SK-N-MC (cell line): ENCODE data around the gene ATAD3A.

Source experiments
- DNase-seq: peaks from one replicate; pipeline ENCODE4 v3.0.0-alpha.2; 2011; ENCODE audit warnings: low read depth, low spot score
- H3K27ac ChIP-seq: fragments of 200-600 bp; sonication (generic); 2 replicates; pipeline ENCODE4 v1.5.1; 2016; ENCODE audit warnings: mixed run types
- H3K36me3 ChIP-seq: fragments of 200-600 bp; sonication (generic); 2 replicates; pipeline ENCODE4 v1.6.1; 2017; ENCODE audit warnings: antibody characterized with exemption, low read length, mixed read lengths; ENCODE audit not compliant: insufficient read depth
- H3K4me3 ChIP-seq: fragments of 200-600 bp; sonication (generic); 2 replicates; pipeline ENCODE4 v1.5.1; 2016
- H3K9ac ChIP-seq: fragments of 200-600 bp; sonication (generic); 2 replicates; pipeline ENCODE4 v1.8.0; 2017; ENCODE audit warnings: mixed run types, mixed read lengths; ENCODE audit not compliant: insufficient read length
- H3K9me3 ChIP-seq: fragments of 200-600 bp; sonication (generic); 2 replicates; pipeline ENCODE4 v1.6.1; 2017; ENCODE audit warnings: low read depth, mild to moderate bottlenecking, antibody characterized with exemption, low read length, moderate library complexity, mixed read lengths
- EZH2 ChIP-seq: fragments of 200-600 bp; sonication (generic); IDR thresholded peaks from one replicate; pipeline ENCODE4 v1.6.1; 2017; ENCODE audit warnings: antibody characterized with exemption
- FOXP2 ChIP-seq: optimal IDR thresholded peaks from 2 replicates; pipeline ENCODE3; 2011; ENCODE audit warnings: mild to moderate bottlenecking, moderate library complexity; ENCODE audit not compliant: insufficient read depth; ENCODE audit errors: extremely low read length, control extremely low read depth
- POLR2AphosphoS5 ChIP-seq: IDR thresholded peaks from 2 replicates; pipeline ENCODE4 v1.6.1; 2012; ENCODE audit warnings: mild to moderate bottlenecking, low read depth, low read length, borderline replicate concordance

Gene ATAD3A

GRCh38 chr1:1567152-1567875 lies 55.4 kb downstream of the ATAD3A start:
- H3K27ac ChIP-seq = no peak overlapping the region
- no peak overlapping the region for H3K4me3 ChIP-seq
- DNase-seq = no peak
- no peaks in the 10 kb centered on the region for H3K9me3 ChIP-seq
- H3K9ac ChIP-seq = no peak overlapping the region
- TF ChIP-seq FOXP2 (no peak), POLR2AphosphoS5 (no peak), EZH2 (no peak)
- peaks cover 68% of the 10 kb centered on the region for H3K36me3 ChIP-seq

- Histone ChIP-seq H3K9me3 (no peaks in the 10 kb centered on the region), H3K4me3 (no peak overlapping the region), H3K27ac (0 out of 2 replicates have a peak overlapping the region, but pooled peaks have one; percentile 42), H3K36me3 (peaks cover 67% of the 10 kb centered on the region), H3K9ac (no peak overlapping the region)
- no peak for DNase-seq
- TF ChIP-seq FOXP2 = no peak
- no peak for TF ChIP-seq POLR2AphosphoS5
- no peak for TF ChIP-seq EZH2
Observed at GRCh38 chr1:1567891-1568291, 55.9 kb downstream of the ATAD3A start.

DNA sequence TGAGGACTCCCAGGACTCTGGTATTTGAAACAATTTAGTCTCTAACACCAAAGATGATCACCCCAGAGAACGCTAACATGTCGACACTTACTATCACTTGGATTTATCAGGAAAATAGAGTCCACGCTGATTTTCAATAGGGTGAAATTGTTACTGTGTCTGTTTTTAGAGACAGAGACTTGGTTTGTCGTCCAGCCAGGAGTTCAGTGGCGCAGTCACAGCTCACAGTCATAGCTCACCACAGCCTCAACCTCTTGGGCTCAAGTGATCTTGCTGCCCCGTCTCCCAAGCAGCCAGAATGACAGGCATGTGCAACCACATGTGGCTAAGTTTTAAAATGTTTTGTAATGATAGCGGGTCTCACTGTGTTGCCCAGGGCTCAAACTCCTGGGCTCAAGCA lies 57.4 kb downstream of the ATAD3A start:
- no peak overlapping the region for H3K9ac ChIP-seq
- no peak overlapping the region for H3K27ac ChIP-seq
- peaks cover 60% of the 10 kb centered on the region for H3K36me3 ChIP-seq
- H3K9me3 ChIP-seq = no peaks in the 10 kb centered on the region
- no peak for DNase-seq
- no peak overlapping the region for H3K4me3 ChIP-seq
- TF ChIP-seq POLR2AphosphoS5 (no peak), FOXP2 (no peak), EZH2 (no peak)

DNA sequence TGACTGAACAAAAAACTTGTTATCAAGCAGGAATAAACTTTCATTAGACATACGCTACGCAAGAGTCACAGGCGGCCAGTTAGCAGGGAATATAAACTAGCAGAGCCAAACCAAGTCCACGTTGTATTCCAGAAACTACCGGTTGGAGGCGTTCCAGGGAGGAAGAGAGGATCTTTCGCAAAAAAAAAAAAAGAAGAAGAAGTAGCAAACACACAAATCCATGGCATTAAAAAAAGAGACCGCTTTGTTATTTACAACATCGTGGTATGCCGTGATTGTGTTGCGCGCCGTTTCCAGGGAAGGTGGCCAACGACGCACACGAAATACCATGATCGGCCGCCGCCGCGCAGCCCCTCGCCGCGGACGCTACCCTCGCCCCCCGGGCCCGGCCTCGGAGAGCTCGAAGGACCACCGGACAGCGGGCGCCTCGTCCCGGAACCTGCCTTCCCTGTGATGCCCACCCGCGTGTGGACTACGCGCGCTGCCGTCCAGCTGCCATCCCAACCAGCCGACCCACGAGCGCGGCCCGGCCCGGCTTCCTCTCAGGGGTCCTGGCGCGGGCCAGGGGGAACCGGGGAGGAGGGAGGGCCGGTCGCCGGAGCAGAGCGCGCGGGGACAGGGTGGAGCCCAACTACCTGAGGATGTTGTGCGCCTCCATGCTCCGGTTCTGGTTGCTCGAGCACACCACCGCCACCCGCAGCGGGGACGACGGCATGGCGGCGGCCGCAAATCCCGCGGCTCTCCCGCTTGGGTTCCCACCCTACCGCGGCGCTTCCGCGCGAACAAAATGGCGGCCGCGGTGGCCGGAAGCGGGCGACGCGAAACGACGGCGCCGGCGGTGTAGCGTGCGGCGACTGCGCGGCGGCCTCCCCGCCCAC lies 62.1 kb downstream of the ATAD3A start:
- no peaks in the 10 kb centered on the region for H3K9me3 ChIP-seq
- peak; percentile 16 for DNase-seq

DNA sequence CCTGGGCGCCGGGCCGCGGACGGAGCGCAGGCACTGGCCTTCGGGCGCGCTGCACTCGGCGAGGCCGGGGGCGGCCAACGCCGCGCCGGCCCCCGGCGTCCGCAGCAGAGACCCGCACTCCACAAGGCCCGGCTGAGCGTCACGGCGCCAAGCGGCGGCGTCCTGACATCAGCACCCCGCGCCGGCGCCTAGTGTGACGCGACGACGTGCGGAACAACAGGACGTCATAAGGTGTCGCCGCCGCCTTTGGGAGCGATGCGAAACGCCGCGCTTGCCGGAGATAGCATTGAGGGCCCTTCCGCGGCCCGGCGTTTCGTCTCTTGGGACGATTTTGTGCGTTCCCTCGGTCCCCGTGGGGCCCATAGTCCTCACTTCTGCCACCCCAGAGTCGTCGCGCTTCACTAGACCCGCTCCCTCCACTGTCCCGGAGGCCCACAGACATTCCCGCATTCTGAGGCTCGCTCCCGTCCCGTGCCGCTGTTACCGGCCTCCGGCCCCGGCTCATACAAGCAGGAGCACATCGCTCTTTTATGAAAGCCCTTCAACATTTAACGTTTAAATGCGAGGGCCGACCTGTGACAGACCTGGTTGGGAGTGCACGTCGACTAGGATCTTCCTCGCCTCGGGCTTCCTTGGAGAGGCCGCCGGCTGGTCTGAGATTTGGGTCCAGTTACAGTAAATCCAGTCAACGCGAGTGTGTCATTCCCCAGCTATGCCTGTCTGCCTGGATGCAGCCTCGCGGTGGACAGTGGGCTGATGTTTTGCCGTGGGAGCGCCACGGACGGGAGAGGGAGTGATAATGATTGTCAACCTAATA lies 63.0 kb downstream of the ATAD3A start, which contains the start of gene SSU72:
Gene SSU72 (minus strand): TSS at position 143 of the 817 bp plus-strand sequence. CDS start 306 bp downstream, outside the sequence.
- TF ChIP-seq FOXP2 (peak; percentile 86), EZH2 (no peak), POLR2AphosphoS5 (peak; percentile 96)
- Histone ChIP-seq H3K4me3 (peak within 1 kb of the TSS; percentile 95), H3K36me3 (peaks cover 24% of the 10 kb centered on the region), H3K9me3 (no peaks in the 10 kb centered on the region), H3K9ac (peak within 1 kb of the TSS; percentile 98), H3K27ac (peak within 1 kb of the TSS; percentile 93)
- DNase-seq = peak; percentile 56

More for the DNA sequence above, 62.1 kb downstream of the ATAD3A start:
- Histone ChIP-seq H3K4me3 (peak overlapping the region; percentile 95), H3K9ac (peak overlapping the region; percentile 98), H3K36me3 (peaks cover 32% of the 10 kb centered on the region), H3K27ac (peak overlapping the region; percentile 93)
- TF ChIP-seq EZH2 (no peak), POLR2AphosphoS5 (no peak), FOXP2 (no peak)

- DNase-seq = no peak
- Histone ChIP-seq H3K9ac (no peak overlapping the region), H3K36me3 (peaks cover 9% of the 10 kb centered on the region), H3K9me3 (no peaks in the 10 kb centered on the region), H3K4me3 (no peak overlapping the region), H3K27ac (no peak overlapping the region)
- TF ChIP-seq POLR2AphosphoS5 (no peak), EZH2 (no peak), FOXP2 (no peak)
Observed at GRCh38 chr1:1577367-1578011, 65.5 kb downstream of the ATAD3A start.

- Histone ChIP-seq H3K9me3 (no peaks in the 10 kb centered on the region), H3K36me3 (peaks cover 1% of the 10 kb centered on the region; the same call in 1 of the 2 replicates), H3K9ac (no peak overlapping the region), H3K4me3 (no peak overlapping the region), H3K27ac (no peak overlapping the region)
- no peak for DNase-seq
- TF ChIP-seq EZH2 (no peak), POLR2AphosphoS5 (no peak), FOXP2 (no peak)
Observed at GRCh38 chr1:1578371-1578940, 66.5 kb downstream of the ATAD3A start.
